Measurements from ENCODE around the gene ZBTB2.
"Not testable (repeated sequence)": the region's sequence is repeated elsewhere in the genome, so short reads cannot be mapped to it uniquely, and the experiment has no call there.

ZBTB2 gene

DNA sequence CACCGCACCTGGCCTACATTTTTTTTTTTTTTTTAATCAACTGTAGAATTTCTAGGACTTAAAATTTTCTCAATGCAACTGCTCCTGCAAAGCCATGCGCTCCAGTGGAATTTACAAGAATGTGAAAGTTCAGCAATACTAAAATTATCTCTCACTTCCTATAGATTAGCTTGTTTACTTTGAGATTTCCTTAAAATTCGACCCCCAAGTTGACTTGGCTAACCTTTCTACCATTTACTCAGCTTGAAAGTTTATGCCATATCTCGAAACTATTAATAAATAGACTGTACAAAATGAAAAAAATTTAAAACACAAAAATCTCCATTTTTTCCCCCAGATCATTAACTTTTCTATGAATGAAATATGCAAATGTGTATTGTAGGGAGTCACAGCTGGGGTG lies 64.3 kb downstream of the ZBTB2 start:
- no peak for DNase-seq (ENCODE audit: low read depth)

GRCh38 chr6:151326116-151326825 lies 65.1 kb downstream of the ZBTB2 start:
- no peak for DNase-seq (ENCODE audit: low read depth)

DNA sequence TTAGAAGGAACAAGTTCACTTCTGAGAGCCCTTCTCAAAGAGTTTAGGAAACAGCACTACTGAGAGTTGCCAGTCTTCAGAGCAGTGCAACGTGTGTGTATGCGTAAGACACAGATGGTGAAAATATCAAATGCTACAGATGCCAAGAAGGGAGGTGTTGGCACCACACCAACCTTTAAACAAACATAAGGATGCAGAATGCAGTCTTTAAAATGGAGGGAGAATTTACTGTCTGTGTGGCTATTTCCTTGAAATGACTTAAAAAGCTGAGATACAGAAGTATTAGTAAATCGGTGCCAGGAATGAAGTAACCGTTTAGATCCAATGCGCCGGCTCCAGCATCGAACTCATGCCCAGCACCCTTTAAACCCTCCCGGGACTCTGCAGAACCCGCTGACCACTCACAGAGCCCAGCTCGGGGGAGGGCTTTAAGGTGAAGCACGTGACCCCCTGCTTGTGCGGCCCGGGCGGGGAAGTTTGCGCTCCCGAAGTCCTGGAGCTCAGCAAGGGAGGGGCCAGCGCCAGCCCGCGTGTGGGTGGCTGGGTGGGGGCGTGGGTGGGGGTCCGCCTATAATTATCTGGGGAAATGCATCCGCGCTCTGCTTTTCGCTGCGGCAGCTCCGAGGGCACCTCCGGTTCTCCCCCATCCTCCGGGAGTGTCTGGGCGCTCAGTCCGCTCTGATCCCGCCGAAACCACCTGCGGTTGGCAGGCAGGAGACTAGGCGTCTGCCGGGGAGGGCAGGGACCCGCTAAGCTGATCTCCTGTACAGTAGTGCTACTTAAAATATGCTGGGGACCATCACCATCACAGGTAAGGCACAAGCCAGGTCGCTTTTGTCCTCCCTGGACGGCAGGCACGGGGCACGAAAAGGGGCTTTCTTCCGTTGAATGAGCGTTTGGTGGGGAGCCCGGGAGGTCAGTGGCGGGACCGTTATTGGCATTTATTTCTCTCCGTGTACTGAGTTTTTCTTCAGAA lies 66.0 kb downstream of the ZBTB2 start:
- no peak for DNase-seq (ENCODE audit: low read depth)

DNA sequence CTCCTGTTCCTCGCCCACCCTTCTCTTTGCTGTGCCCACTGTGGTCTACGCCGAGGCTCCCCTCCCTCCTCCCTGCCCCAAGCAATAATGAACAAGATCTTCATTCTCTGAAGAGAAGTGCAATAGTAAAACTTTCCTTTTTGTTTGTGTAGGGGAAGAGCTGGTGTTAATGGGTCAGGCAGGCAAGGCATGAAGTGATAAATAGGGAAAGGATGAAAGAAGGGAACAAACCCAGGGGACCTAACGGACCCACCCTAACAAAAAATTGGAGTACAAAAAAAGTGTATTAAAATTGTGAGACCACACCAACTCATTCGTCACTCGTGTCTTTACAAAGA lies 66.9 kb downstream of the ZBTB2 start:
- DNase-seq (ENCODE audit: low read depth) = no peak

- DNase-seq (ENCODE audit: low read depth) = peak; percentile 23
These were observed 67.4 kb downstream of the ZBTB2 start for GRCh38 chr6:151323791-151324487.

GRCh38 chr6:151322570-151322969 lies 68.8 kb downstream of the ZBTB2 start:
- DNase-seq (ENCODE audit: low read depth) = no peak

DNA sequence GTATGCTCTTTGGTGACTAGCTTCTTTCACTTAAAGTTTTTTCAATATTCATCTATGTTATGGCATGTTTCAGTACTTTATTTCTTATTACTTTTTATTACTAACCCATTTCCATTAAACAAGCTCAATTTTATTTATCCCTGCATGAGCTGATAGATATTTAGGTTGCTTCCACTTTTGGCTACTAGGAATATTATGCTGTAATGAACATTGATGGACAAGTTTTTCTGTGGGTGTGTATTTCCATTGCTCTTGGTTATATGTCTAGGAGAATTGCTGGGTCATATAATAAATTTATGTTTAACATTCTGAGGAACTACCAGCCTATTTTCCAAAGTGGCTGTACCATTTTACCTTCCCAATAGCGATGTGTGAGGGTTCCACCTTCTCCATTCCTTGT lies 69.9 kb downstream of the ZBTB2 start:
- no peak for DNase-seq (ENCODE audit: low read depth)

DNA sequence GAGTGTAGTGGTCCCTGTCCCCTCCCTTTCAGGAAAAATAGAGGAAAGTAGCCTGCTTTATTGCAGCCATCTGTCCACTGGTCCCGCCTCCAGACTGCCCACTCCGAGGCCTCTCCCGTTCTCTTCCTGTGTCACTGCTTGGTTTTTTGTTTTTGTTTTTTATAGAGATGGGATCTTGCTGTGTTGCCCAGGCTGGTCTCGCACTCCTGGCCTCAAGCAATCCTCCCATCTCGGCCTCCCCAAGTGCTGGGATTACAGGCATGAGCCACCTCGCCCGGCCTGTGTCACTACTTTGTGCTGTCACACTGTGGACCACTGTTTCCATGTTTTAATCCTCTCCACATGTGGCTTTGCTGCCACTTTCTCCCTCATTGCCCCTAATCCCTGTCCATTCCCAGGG lies 71.2 kb downstream of the ZBTB2 start:
- no peak for DNase-seq (ENCODE audit: low read depth)

DNA sequence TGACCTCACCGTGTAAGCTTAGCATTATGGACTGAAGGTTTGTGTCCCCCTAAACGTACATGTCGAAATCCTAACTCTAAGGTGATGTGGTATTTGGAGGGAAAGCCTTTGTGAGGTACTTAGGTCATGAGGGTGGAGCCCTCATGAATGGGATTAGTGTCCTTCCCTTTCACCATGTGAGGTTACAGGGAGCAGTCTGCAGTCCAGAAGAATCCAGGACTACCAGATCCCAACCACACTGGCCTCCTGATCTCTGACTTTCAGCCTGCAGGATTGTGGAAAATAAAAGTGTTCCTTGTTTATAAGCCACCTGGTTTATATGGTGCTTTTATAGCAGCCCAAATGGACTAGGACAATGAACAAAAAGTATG lies 73.4 kb downstream of the ZBTB2 start:
- DNase-seq (ENCODE audit: low read depth) = no peak

DNA sequence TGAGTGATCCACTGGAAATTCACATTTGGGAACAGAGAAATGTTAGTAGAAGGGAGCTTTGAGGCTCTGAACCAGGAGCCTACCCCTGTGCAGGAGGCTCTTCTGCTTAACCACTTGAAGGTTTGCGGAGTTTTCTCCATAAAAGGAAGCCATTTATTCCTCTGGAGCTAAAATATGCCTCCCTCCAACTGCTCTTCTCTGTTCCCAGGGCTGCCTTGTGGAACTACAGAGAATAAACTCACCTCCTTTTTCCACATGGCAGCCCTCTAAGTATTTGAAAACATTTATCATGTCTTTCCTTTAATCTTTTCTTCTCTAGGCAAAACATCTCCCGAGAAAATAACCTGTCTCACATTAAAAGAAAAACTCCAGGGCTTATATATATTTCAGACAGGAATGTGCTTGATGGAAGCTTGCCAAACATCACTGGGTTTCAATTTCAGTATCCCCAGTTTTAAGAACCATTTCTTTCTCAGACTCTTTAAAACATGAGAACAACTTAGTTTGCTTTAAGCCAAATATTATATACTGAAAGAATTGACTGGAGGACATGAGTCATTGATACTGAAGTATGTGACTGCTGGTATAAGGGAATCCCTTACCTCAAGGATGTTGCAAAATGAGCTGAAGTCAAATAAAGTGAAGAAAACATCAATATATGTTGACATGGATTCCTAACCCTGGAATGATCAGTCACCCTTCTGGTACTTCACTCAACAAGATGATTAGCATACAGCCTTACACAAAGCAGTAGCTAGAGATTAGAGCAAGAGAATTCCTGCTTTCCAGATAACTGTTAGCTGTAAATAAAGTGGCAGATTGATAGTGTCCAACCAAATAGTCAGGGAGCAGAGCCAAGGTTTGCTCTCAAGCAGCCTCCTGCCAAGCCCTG lies 74.0 kb downstream of the ZBTB2 start:
- no peak for DNase-seq (ENCODE audit: low read depth)

DNA sequence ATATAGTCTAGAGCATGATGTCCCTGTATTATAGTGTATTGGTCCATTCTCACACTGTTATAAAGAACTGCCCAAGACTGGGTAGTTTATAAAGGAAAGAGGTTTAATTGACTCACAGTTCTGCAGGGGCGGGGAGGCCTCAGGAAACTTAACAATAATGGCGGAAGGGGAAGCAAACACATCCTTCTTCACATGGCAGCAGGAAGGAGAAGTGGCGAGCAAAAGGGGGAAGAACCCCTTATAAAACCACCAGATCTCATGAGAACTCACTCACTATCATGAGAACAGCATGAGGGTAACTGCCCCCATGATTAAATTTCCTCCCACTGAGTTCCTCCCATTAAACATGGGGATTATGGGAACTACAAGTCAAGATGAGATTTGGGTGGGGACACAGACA lies 75.7 kb downstream of the ZBTB2 start:
- not testable (repeated sequence) for DNase-seq (ENCODE audit: low read depth)

Data from T-helper 22 cell (primary cell).